ENCODE data around the gene THSD8. TPM values are rescaled to one million over a fixed set of nuclear protein-coding genes. Genes with fewer than 3 reads are reported as not detected.
"Not testable (repeated sequence)": the region's sequence is repeated elsewhere in the genome, so short reads cannot be mapped to it uniquely, and the experiment has no call there.

Gene THSD8
- total RNA-seq, 1 donor from 2014 or later: not detected

GRCh38 chr19:12838886-12839756 lies 37.3 kb downstream of the THSD8 start:
- TF ChIP-seq CTCF (conservative IDR thresholded peaks at IDR 0.05; ENCODE audit: low read depth, low read length): no peak
- no peak for DNase-seq (ENCODE audit: low read depth)
- H3K4me3 ChIP-seq (ENCODE audit: low read depth, low read length): no peak overlapping the region

- peak; percentile 20 for DNase-seq (ENCODE audit: low read depth)
- no peak for TF ChIP-seq CTCF (conservative IDR thresholded peaks at IDR 0.05; ENCODE audit: low read depth, low read length)
- peak overlapping the region; percentile 40 for H3K4me3 ChIP-seq (ENCODE audit: low read depth, low read length)
These were observed 38.5 kb downstream of the THSD8 start for GRCh38 chr19:12840091-12841079.

GRCh38 chr19:12841094-12841493 lies 39.2 kb downstream of the THSD8 start:
- no peak for DNase-seq (ENCODE audit: low read depth)
- H3K4me3 ChIP-seq (ENCODE audit: low read depth, low read length): peak overlapping the region; percentile 40
- TF ChIP-seq CTCF (conservative IDR thresholded peaks at IDR 0.05; ENCODE audit: low read depth, low read length): no peak

- no peak overlapping the region for H3K4me3 ChIP-seq (ENCODE audit: low read depth, low read length)
- no peak for TF ChIP-seq CTCF (conservative IDR thresholded peaks at IDR 0.05; ENCODE audit: low read depth, low read length)
- no peak for DNase-seq (ENCODE audit: low read depth)
These were observed 40.6 kb downstream of the THSD8 start for GRCh38 chr19:12842511-12842910.

GRCh38 chr19:12843328-12843727 lies 41.5 kb downstream of the THSD8 start:
- DNase-seq (ENCODE audit: low read depth): no peak
- no peak overlapping the region for H3K4me3 ChIP-seq (ENCODE audit: low read depth, low read length)
- TF ChIP-seq CTCF (conservative IDR thresholded peaks at IDR 0.05; ENCODE audit: low read depth, low read length): no peak

- no peak for DNase-seq (ENCODE audit: low read depth)
- H3K4me3 ChIP-seq (ENCODE audit: low read depth, low read length): no peak overlapping the region
- TF ChIP-seq CTCF (conservative IDR thresholded peaks at IDR 0.05; ENCODE audit: low read depth, low read length): no peak
These were observed 42.3 kb downstream of the THSD8 start for GRCh38 chr19:12843999-12844732.

GRCh38 chr19:12846613-12847012 lies 44.7 kb downstream of the THSD8 start:
- not testable (repeated sequence) for H3K4me3 ChIP-seq (ENCODE audit: low read depth, low read length); DNase-seq (ENCODE audit: low read depth)

Measured in epithelial cell of proximal tubule (primary cell).